Stimulated activated CD8-positive, alpha-beta memory T cell treated with anti-CD3 and anti-CD28 coated beads, Interleukin-4, amount 100 ng/mL, for 48 hours (primary cell): Measurements from ENCODE around the gene SERTAD2.
A peak's percentile ranks its signal among the peaks of the same experiment; 100 is the strongest.

ENCODE experiments used
- DNase-seq: peaks from one replicate; pipeline ENCODE4 v3.0.0-alpha.2; 2020

SERTAD2 gene

GRCh38 chr2:64607381-64608304 lies 46.1 kb downstream of the SERTAD2 start:
- DNase-seq, result peak; percentile 25

GRCh38 chr2:64606479-64607363 lies 47.0 kb downstream of the SERTAD2 start:
- DNase-seq, result peak; percentile 89

- no peak for DNase-seq
These were observed 47.7 kb downstream of the SERTAD2 start for GRCh38 chr2:64605991-64606478.

- peak; percentile 14 for DNase-seq
These were observed 48.7 kb downstream of the SERTAD2 start for GRCh38 chr2:64605026-64605471.

GRCh38 chr2:64604155-64604554 lies 49.6 kb downstream of the SERTAD2 start:
- DNase-seq, result peak; percentile 10

- DNase-seq, result no peak
These were observed 51.3 kb downstream of the SERTAD2 start for GRCh38 chr2:64602436-64602835.

GRCh38 chr2:64601785-64602391 lies 51.8 kb downstream of the SERTAD2 start:
- DNase-seq, result no peak

- no peak for DNase-seq
These were observed 52.5 kb downstream of the SERTAD2 start for GRCh38 chr2:64601034-64601754.

- DNase-seq, result no peak
These were observed 54.2 kb downstream of the SERTAD2 start for GRCh38 chr2:64599469-64599868.

- no peak for DNase-seq
These were observed 55.5 kb downstream of the SERTAD2 start for GRCh38 chr2:64598226-64598625.

- DNase-seq, result no peak
These were observed 58.1 kb downstream of the SERTAD2 start for GRCh38 chr2:64595397-64596176.

- no peak for DNase-seq
These were observed 59.3 kb downstream of the SERTAD2 start for GRCh38 chr2:64594226-64594989.

- no peak for DNase-seq
These were observed 60.6 kb downstream of the SERTAD2 start for GRCh38 chr2:64593035-64593655.

- no peak for DNase-seq
These were observed 62.5 kb downstream of the SERTAD2 start for GRCh38 chr2:64591188-64591587.

- DNase-seq, result no peak
These were observed 66.2 kb downstream of the SERTAD2 start for GRCh38 chr2:64587561-64587960.

GRCh38 chr2:64586883-64587481 lies 66.7 kb downstream of the SERTAD2 start:
- no peak for DNase-seq

GRCh38 chr2:64586054-64586453 lies 67.7 kb downstream of the SERTAD2 start:
- no peak for DNase-seq

GRCh38 chr2:64582774-64583340 lies 70.9 kb downstream of the SERTAD2 start:
- no peak for DNase-seq
